SK-N-SH (cell line): ENCODE measurements around the gene RBM25. TPM values are rescaled to one million over a fixed set of nuclear protein-coding genes. Genes with fewer than 3 reads are reported as not detected.

Experiments
- CTCF ChIA-PET: fragments of 300-600, 350-600 bp; formaldehyde crosslinking; extraction: SDS; loops from one replicate; lab custom pipeline; 2021; lab: Yijun Ruan, JAX
- POLR2A ChIA-PET: fragments of 350-600 bp; sonication (Branson Sonifier 250); formaldehyde crosslinking; extraction: SDS; loops from one replicate; lab custom pipeline; 2020; ENCODE audit warnings: antibody characterized with exemption, inconsistent platforms; lab: Yijun Ruan, JAX
- DNase-seq: peaks from one replicate; pipeline ENCODE4 v3.0.0; 2012
- H2AFZ ChIP-seq: fragments of 200-600 bp; sonication (generic); 2 replicates; pipeline ENCODE4 v1.8.1; 2016; ENCODE audit warnings: antibody characterized with exemption, mild to moderate bottlenecking, low read depth
- H3F3A ChIP-seq: fragments of 200-600 bp; sonication (generic); replicated peaks from 2 replicates; pipeline ENCODE3; 2016; ENCODE audit warnings: antibody characterized with exemption, mild to moderate bottlenecking; ENCODE audit not compliant: insufficient read depth
- H3K27ac ChIP-seq, 2 experiments: fragments of 200-500 bp in 1 of 2; fragments of 200-600 bp in 1 of 2; sonication (Bioruptor generic) in 1 of 2; sonication (generic), shearing (Covaris generic) in 1 of 2; 2 replicates each; pipeline versions ENCODE4 v1.5.1 to v1.6.1; 2014 to 2016; ENCODE audit warnings: low read depth in 2 of 2, inconsistent platforms in 1 of 2, low read length in 1 of 2, mild to moderate bottlenecking in 1 of 2, mixed read lengths in 1 of 2
- H3K27me3 ChIP-seq: fragments of 200-600 bp; sonication (generic), shearing (Covaris generic); 2 replicates; pipeline ENCODE4 v1.6.1; 2016; ENCODE audit warnings: mixed run types; ENCODE audit not compliant: insufficient read depth
- H3K36me3 ChIP-seq, 2 experiments: fragments of 200-500 bp in 1 of 2; fragments of 200-600 bp in 1 of 2; sonication (Bioruptor generic) in 1 of 2; sonication (generic) in 1 of 2; replicated peaks in 1 of 2; 2 replicates each; pipeline versions ENCODE3 to v1.5.1; 2014 to 2016; ENCODE audit warnings: low read length in 1 of 2, mild to moderate bottlenecking in 1 of 2; ENCODE audit not compliant: insufficient read depth in 2 of 2, control insufficient read depth in 1 of 2
- H3K4me1 ChIP-seq, 2 experiments: fragments of 200-500 bp in 1 of 2; fragments of 200-600 bp in 1 of 2; sonication (Bioruptor generic) in 1 of 2; sonication (generic), shearing (Covaris generic) in 1 of 2; 2 replicates each; pipeline versions ENCODE4 v1.5.1 to v1.6.1; 2014 to 2016; ENCODE audit warnings: low read depth in 1 of 2, low read length in 1 of 2, mixed run types in 1 of 2; ENCODE audit not compliant: insufficient read depth in 2 of 2, control insufficient read depth in 1 of 2
- H3K4me2 ChIP-seq: fragments of 200-600 bp; sonication (generic), shearing (Covaris generic); 2 replicates; pipeline ENCODE4 v1.6.1; 2017; ENCODE audit warnings: mixed run types
- H3K4me3 ChIP-seq, 2 experiments: fragments of 200-500 bp in 1 of 2; fragments of 200-600 bp in 1 of 2; sonication (Bioruptor generic) in 1 of 2; sonication (generic), shearing (Covaris generic) in 1 of 2; 2 replicates each; pipeline versions ENCODE4 v1.5.1 to v1.8.1; 2014 to 2016; ENCODE audit warnings: low read depth in 2 of 2, inconsistent platforms in 1 of 2, low read length in 1 of 2, mild to moderate bottlenecking in 1 of 2, mixed read lengths in 1 of 2, moderate library complexity in 1 of 2
- H3K79me2 ChIP-seq: fragments of 200-600 bp; sonication (generic); 2 replicates; pipeline ENCODE4 v1.8.1; 2017; ENCODE audit warnings: mild to moderate bottlenecking; ENCODE audit not compliant: insufficient read depth
- H3K9ac ChIP-seq: fragments of 200-600 bp; sonication (generic); 2 replicates; pipeline ENCODE4 v1.6.1; 2017; ENCODE audit warnings: mixed run types
- H3K9me2 ChIP-seq: fragments of 200-600 bp; sonication (generic); 2 replicates; pipeline ENCODE4 v1.6.1; 2017; ENCODE audit warnings: mixed run types
- H3K9me3 ChIP-seq: fragments of 200-600 bp; sonication (generic); 2 replicates; pipeline ENCODE4 v1.6.1; 2017; ENCODE audit warnings: mixed run types, mild to moderate bottlenecking, moderate library complexity
- H4K20me1 ChIP-seq: fragments of 200-600 bp; sonication (generic); 2 replicates; pipeline ENCODE4 v1.6.1; 2017; ENCODE audit warnings: mild to moderate bottlenecking, mixed run types; ENCODE audit not compliant: insufficient read depth
- CHD2 ChIP-seq: fragments of 150-350 bp; IDR thresholded peaks from 2 replicates; pipeline ENCODE4 v1.6.1; 2018; ENCODE audit warnings: low read length; ENCODE audit not compliant: partially characterized antibody
- CTCF ChIP-seq: fragments of 200-600 bp; sonication (generic); IDR thresholded peaks from 2 replicates; pipeline ENCODE4 v1.6.1; 2017; ENCODE audit warnings: antibody characterized with exemption, mild to moderate bottlenecking, moderate library complexity
- ELF1 ChIP-seq: IDR thresholded peaks from 2 replicates; pipeline ENCODE4 v1.4.0; 2012
- FOXJ3 ChIP-seq: sonication (generic); formaldehyde crosslinking; IDR thresholded peaks from 2 replicates; pipeline ENCODE4 v1.5.1; 2020; ENCODE audit warnings: mild to moderate bottlenecking, missing genetic modification reagents
- GABPA ChIP-seq: IDR thresholded peaks from 2 replicates; pipeline ENCODE4 v1.4.0; 2012; ENCODE audit warnings: low read depth, mild to moderate bottlenecking
- JUND ChIP-seq: IDR thresholded peaks from 2 replicates; pipeline ENCODE4 v1.4.0; 2012
- MAX ChIP-seq: IDR thresholded peaks from 2 replicates; pipeline ENCODE4 v1.4.0; 2012; ENCODE audit warnings: low read depth
- MXI1 ChIP-seq: IDR thresholded peaks from 2 replicates; pipeline ENCODE4 v1.6.1; 2012; ENCODE audit warnings: mild to moderate bottlenecking, low read depth, low read length, improper control_type of control experiment
- NFIC ChIP-seq: IDR thresholded peaks from 2 replicates; pipeline ENCODE4 v1.4.0; 2012; ENCODE audit warnings: borderline replicate concordance
- NRF1 ChIP-seq: IDR thresholded peaks from 2 replicates; pipeline ENCODE4 v1.6.1; 2012; ENCODE audit warnings: low read depth, mild to moderate bottlenecking, low read length
- PBX3 ChIP-seq: IDR thresholded peaks from 2 replicates; pipeline ENCODE4; 2012
- POLR2AphosphoS5 ChIP-seq: IDR thresholded peaks from 2 replicates; pipeline ENCODE4 v1.6.1; 2012; ENCODE audit warnings: low read depth, low read length
- RFX5 ChIP-seq: IDR thresholded peaks from 2 replicates; pipeline ENCODE4 v1.6.1; 2012; ENCODE audit warnings: mild to moderate bottlenecking, improper control_type of control experiment, low read length
- SIN3A ChIP-seq: IDR thresholded peaks from 2 replicates; pipeline ENCODE4 v1.6.1; 2012; ENCODE audit warnings: low read depth, mild to moderate bottlenecking, low read length, moderate library complexity, borderline replicate concordance
- SMC3 ChIP-seq: IDR thresholded peaks from 2 replicates; pipeline ENCODE4 v1.6.1; 2012; ENCODE audit warnings: low read depth, low read length, improper control_type of control experiment
- TAF1 ChIP-seq: IDR thresholded peaks from 2 replicates; pipeline ENCODE4 v1.6.1; 2012; ENCODE audit warnings: low read depth, mild to moderate bottlenecking, low read length, moderate library complexity, borderline replicate concordance
- TCF12 ChIP-seq: IDR thresholded peaks from 2 replicates; pipeline ENCODE4 v1.4.0; 2012
- TEAD4 ChIP-seq: IDR thresholded peaks from 2 replicates; pipeline ENCODE4 v1.4.0; 2012; ENCODE audit warnings: mild to moderate bottlenecking, borderline replicate concordance; ENCODE audit not compliant: insufficient read depth
- USF1 ChIP-seq: IDR thresholded peaks from 2 replicates; pipeline ENCODE4 v1.4.0; 2012; ENCODE audit warnings: low read depth, borderline replicate concordance
- WGBS: methylation state at CpG from one replicate; pipeline ENCODE4 v1.1.6; 2017; ENCODE audit warnings: low lambda C conversion rate; 5-methylcytosine and 5-hydroxymethylcytosine counted together
- polyA plus RNA-seq, 3 experiments: library from polyadenylated mRNA; depleted of rRNA; stranded (reverse); fragments of >200 nt; gene quantifications; 2 replicates each; pipeline ENCODE4 v1.2.3, GENCODE V29; 2012

Gene RBM25
- polyA plus RNA-seq, 1 of the 3 experiments (the other 2 are of a cell fraction): 14.0 TPM

GRCh38 chr14:73026845-73027542 is 31.3 kb upstream of the RBM25 start, which contains the start of gene ZFYVE1:
Gene ZFYVE1 (minus strand): TSS chr14:73027106. CDS start chr14:73024508, 2,598 bp downstream.
- Histone ChIP-seq H3F3A (no peaks in the 10 kb centered on the region), H3K79me2 (peaks cover 41% of the 10 kb centered on the region), H3K4me2 (peak within 1 kb of the TSS; percentile 86), H3K9me3 (no peaks in the 10 kb centered on the region), H3K9ac (peak within 1 kb of the TSS; percentile 81), H3K4me1 (peaks cover 0 to 7% of the 10 kb centered on the region in 2 experiments; a peak in 1 of 4 replicates), H3K9me2 (no peaks in the 10 kb centered on the region), H3K4me3 (peak within 1 kb of the TSS; percentile 68 to 95), H3K27me3 (no peaks in the 10 kb centered on the region), H3K36me3 (peaks cover 18 to 22% of the 10 kb centered on the region in 2 experiments), H4K20me1 (peaks cover 11% of the 10 kb centered on the region; the same call in 1 of the 2 replicates), H2AFZ (peak within 1 kb of the TSS; percentile 93), H3K27ac (peak within 1 kb of the TSS; percentile 70 to 79)
- TF ChIP-seq POLR2AphosphoS5 (peak; percentile 93), GABPA (peak; percentile 76), MAX (peak; percentile 48; the same call in 1 of the 2 replicates), CTCF (no peak), NFIC (no peak), FOXJ3 (CRISPR knock-in tag) (no peak), USF1 (peak; percentile 89), NRF1 (peak; percentile 54), TAF1 (peak; percentile 72; the same call in 1 of the 2 replicates), JUND (no peak), CHD2 (no peak), ELF1 (peak; percentile 85), SIN3A (peak; percentile 98), RFX5 (no peak), MXI1 (peak; percentile 85), TEAD4 (no peak), PBX3 (peak; percentile 65), TCF12 (0 out of 2 replicates have a peak, but pooled peaks have one; percentile 22), SMC3 (no peak)
- DNase-seq: peak; percentile 93
- POLR2A ChIA-PET: interaction anchor here (0.8 to 1.6 kb wide), 2 partner anchors 20 to 31 kb away, joined by 3 to 16 read pairs; partner anchors contain the start of gene RBM25
- CTCF ChIA-PET: interaction anchor here (1.0 to 1.2 kb wide), 2 partner anchors 31 to 614 kb away, joined by 3 to 4 read pairs; partner anchors contain the start of gene RBM25
- WGBS: 1% methylated on average over 22 of the region's 42 CpGs
